Nephron (organoid): ENCODE data around the gene SGCD.

Source experiments
- H3K27ac Mint-ChIP-seq, 3 experiments: 2 replicates each; pipeline ENCODE4 v1.8.0; 2020; ENCODE audit warnings: mixed read lengths in 3 of 3, mild to moderate bottlenecking in 2 of 3, moderate library complexity in 1 of 3
- H3K27me3 Mint-ChIP-seq: 2 replicates; pipeline ENCODE4 v1.8.0; 2021; ENCODE audit warnings: low read depth, mild to moderate bottlenecking, moderate library complexity, mixed read lengths
- H3K36me3 Mint-ChIP-seq: 2 replicates; pipeline ENCODE4 v1.8.0; 2020; ENCODE audit warnings: low read depth, mixed read lengths
- H3K4me1 Mint-ChIP-seq: 2 replicates; pipeline ENCODE4 v1.8.0; 2020; ENCODE audit warnings: mixed read lengths
- H3K4me3 Mint-ChIP-seq, 3 experiments: 2 replicates each; pipeline ENCODE4 v1.8.0; 2020; ENCODE audit warnings: mild to moderate bottlenecking in 3 of 3, mixed read lengths in 3 of 3, moderate library complexity in 2 of 3
- H3K9me3 Mint-ChIP-seq: 2 replicates; pipeline ENCODE4 v1.8.0; 2020; ENCODE audit warnings: mixed read lengths
- TF ChIP-seq, protein P1 (sequence below), 3 experiments: fragments of 200-600 bp; sonication (generic); IDR thresholded peaks; one replicate each; pipeline ENCODE4 v1.5.0; 2021; ENCODE audit warnings: antibody characterized with exemption in 3 of 3; ENCODE audit not compliant: unreplicated experiment in 3 of 3

SGCD gene

DNA sequence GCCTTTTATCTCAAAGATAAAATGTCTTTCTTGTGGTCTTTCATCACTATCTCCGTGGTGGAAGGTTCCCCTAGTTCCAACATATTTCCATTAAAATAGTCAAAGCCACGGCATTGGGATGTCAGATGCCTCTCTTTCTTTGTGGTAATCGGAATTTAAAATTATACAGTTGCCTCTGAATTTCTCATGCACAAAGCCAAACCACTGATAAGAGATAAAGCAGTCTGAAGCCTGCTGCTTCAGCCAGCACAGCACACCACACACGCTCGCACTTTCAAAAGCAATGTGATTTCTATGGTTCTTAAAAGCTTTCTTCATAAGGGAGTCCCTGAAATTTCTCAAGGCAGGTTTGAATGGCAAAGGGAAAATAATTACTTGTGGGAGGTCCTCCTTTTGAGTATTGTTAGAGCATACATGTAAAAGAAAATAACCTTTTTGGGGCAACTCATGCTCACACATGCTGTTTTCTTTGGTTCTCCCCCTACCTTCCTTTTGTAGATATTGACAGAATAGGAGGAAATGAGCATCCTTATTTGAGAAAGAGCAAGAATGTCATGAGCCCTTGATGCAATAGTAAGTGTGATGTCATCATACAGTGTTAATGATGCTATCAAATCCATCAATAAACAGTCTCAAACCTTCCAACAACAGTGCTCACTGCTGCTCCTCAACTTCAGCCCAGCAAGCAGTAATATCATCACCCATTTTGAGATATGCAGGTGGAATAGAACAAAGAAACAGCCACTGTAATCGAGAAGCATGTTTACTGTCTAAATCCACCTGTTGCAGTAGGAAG, 437.4 kb downstream of the SGCD start:
- Mint-ChIP-seq H3K27me3 (no peaks in the 10 kb centered on the region), H3K4me1 (peaks cover 12% of the 10 kb centered on the region), H3K36me3 (no peaks in the 10 kb centered on the region), H3K27ac (no peak overlapping the region), H3K9me3 (no peaks in the 10 kb centered on the region), H3K4me3 (no peak overlapping the region)
- TF ChIP-seq, protein P1, sequence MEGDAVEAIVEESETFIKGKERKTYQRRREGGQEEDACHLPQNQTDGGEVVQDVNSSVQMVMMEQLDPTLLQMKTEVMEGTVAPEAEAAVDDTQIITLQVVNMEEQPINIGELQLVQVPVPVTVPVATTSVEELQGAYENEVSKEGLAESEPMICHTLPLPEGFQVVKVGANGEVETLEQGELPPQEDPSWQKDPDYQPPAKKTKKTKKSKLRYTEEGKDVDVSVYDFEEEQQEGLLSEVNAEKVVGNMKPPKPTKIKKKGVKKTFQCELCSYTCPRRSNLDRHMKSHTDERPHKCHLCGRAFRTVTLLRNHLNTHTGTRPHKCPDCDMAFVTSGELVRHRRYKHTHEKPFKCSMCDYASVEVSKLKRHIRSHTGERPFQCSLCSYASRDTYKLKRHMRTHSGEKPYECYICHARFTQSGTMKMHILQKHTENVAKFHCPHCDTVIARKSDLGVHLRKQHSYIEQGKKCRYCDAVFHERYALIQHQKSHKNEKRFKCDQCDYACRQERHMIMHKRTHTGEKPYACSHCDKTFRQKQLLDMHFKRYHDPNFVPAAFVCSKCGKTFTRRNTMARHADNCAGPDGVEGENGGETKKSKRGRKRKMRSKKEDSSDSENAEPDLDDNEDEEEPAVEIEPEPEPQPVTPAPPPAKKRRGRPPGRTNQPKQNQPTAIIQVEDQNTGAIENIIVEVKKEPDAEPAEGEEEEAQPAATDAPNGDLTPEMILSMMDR (IDR thresholded peaks at IDR 0.05; ENCODE audit: unreplicated experiment in 3 of 3): no peak

DNA sequence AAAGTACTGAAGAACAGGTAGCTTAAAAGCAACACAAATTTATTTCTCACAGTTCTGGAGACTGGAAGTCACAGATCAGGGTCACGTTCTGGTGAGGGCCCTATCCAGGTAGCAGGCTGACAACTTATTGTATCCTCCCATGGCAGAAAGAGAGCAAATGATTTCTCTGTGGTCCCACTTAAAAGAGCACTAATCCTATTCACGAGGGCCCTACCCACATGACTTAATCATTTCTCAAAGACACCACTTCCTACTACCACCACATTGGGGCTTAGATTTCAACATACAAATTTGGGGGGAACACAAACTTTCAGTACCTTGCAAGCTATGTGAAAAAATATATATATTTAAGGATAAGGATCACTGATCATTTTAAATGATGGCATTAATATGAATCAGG, 447.3 kb downstream of the SGCD start:
- H3K9me3 Mint-ChIP-seq: peaks cover 3% of the 10 kb centered on the region
- H3K4me1 Mint-ChIP-seq: peaks cover 5% of the 10 kb centered on the region
- no peaks in the 10 kb centered on the region for H3K36me3 Mint-ChIP-seq
- H3K4me3 Mint-ChIP-seq: no peak overlapping the region
- H3K27me3 Mint-ChIP-seq: no peaks in the 10 kb centered on the region
- TF ChIP-seq, protein P1 (IDR thresholded peaks at IDR 0.05; ENCODE audit: unreplicated experiment in 3 of 3): no peak
- H3K27ac Mint-ChIP-seq: no peak overlapping the region

DNA sequence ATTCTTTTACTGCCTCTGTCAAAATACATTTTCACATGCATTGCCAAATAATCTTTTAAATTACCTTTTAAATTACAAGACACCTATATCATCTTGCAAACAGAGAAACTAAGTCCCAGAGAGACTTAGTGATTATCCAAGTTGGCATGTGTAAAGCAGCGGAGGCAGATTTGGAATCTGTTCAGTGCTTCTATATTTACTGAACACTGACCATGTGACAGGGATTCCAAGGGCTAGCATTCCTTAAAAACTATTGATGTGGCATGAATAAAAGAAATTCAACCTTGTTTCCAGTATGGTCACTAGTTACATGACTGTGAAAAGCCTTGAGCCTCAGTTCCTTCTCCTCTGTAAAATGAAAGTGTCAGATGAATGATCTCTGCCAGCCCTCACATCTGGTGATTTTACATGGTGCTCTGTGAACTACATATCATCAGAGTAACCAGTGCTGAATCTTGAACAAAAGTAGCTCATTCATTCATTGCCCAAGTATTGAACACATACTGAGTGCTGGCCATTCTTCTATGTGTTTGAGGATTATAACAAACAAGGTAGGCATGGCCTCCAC, 451.3 kb downstream of the SGCD start:
- Mint-ChIP-seq H3K27ac (no peak overlapping the region), H3K4me3 (no peak overlapping the region), H3K4me1 (peaks cover 5% of the 10 kb centered on the region), H3K9me3 (peaks cover 3% of the 10 kb centered on the region), H3K36me3 (no peaks in the 10 kb centered on the region), H3K27me3 (no peaks in the 10 kb centered on the region)
- TF ChIP-seq, protein P1 (IDR thresholded peaks at IDR 0.05; ENCODE audit: unreplicated experiment in 3 of 3): no peak

DNA sequence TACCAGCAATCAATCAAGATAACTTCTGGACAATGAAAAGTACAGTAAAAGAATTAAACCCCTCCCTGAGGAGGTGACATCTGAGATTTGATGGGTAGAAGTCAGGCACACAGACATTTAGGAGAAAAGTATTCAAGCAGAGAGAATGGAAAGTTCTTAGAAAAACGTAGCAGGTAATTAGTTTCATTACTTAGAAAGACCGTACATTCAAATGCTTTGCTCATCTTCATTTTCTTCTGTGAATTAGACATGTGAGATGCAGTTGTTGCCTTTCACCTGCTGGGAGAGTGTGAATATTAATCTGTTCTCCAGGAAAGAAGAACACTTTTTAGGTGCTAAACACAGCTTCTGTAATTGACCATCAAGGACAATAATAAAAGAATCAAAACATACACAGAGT, 451.8 kb downstream of the SGCD start:
- Mint-ChIP-seq H3K4me3 (no peak overlapping the region), H3K4me1 (peaks cover 5% of the 10 kb centered on the region), H3K9me3 (peaks cover 7% of the 10 kb centered on the region), H3K27me3 (no peaks in the 10 kb centered on the region), H3K36me3 (no peaks in the 10 kb centered on the region), H3K27ac (no peak overlapping the region)
- TF ChIP-seq, protein P1 (IDR thresholded peaks at IDR 0.05; ENCODE audit: unreplicated experiment in 3 of 3): no peak

DNA sequence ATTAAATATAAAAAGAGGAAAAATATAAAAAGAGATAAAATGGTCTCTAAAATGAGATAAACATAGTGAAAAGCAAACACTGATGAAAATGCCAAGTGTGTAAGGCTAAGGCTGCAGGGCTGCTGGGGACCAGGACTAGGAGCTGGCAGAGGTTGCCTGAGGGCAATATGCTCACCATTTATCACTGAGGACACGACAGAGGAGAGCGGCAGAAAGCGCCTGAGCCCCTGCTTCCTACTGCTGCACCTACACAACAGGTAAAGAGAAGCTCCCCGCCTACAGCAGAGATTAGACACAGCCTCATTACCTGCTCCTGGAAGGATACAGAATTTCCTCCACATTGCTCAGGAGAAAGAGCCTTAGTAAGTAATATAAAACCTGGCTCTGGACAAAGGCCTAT, 452.5 kb downstream of the SGCD start:
- Mint-ChIP-seq H3K36me3 (no peaks in the 10 kb centered on the region), H3K4me3 (no peak overlapping the region), H3K4me1 (peaks cover 5% of the 10 kb centered on the region), H3K27me3 (no peaks in the 10 kb centered on the region), H3K27ac (no peak overlapping the region), H3K9me3 (peaks cover 12% of the 10 kb centered on the region)
- TF ChIP-seq, protein P1 (IDR thresholded peaks at IDR 0.05; ENCODE audit: unreplicated experiment in 3 of 3): no peak

DNA sequence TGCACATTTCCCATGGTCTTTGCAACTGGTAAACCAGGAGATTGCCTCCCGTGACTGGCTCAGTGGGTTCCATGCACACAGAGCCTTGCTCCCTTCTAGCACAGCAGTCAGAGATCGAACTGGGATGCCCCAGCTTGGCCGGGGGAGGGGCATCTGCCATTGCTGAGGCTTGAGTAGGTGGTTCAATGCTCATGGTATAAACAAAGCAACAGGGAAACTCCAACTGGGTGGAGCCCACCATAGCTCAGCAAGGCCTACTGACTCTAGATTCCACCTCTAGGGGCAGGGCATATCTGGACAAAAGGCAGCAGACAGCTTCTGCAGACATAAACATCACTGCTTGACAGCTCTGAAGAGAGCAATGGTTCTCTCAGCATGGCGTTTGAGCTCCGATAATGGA, 456.1 kb downstream of the SGCD start:
- Mint-ChIP-seq H3K36me3 (no peaks in the 10 kb centered on the region), H3K27ac (no peak overlapping the region), H3K4me3 (no peak overlapping the region), H3K27me3 (peaks cover 4% of the 10 kb centered on the region), H3K4me1 (no peaks in the 10 kb centered on the region), H3K9me3 (peaks cover 34% of the 10 kb centered on the region)
- TF ChIP-seq, protein P1 (IDR thresholded peaks at IDR 0.05; ENCODE audit: unreplicated experiment in 3 of 3): no peak
